ENCODE measurements around the gene BPHL. TPM values are rescaled to one million over a fixed set of nuclear protein-coding genes. Genes with fewer than 3 reads are reported as not detected.

The BPHL gene
- total and polyA plus RNA-seq, 4 donors, result 6.0 to 14.9 (median 13.0) TPM

DNA sequence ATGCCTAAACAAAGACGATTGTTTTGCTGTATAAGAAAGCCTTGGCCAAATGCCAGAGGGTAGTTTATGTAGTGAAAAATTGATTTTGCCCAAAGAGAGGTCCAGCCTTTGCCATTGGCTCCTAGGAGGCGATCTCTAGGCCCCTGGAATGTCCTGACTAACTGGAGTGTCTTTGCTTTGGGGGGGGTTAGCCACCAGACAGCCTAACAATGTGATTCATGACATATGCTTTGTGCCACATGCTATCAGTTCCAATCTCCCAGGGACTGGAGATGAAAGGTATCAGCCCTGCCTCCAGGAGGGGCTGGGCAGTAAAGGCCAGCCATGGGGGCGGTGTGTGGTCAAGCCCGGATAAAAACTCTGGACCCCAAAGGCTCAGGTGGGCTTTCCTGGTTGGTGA is 71.5 kb downstream of the BPHL start:
- TF ChIP-seq, protein P1, sequence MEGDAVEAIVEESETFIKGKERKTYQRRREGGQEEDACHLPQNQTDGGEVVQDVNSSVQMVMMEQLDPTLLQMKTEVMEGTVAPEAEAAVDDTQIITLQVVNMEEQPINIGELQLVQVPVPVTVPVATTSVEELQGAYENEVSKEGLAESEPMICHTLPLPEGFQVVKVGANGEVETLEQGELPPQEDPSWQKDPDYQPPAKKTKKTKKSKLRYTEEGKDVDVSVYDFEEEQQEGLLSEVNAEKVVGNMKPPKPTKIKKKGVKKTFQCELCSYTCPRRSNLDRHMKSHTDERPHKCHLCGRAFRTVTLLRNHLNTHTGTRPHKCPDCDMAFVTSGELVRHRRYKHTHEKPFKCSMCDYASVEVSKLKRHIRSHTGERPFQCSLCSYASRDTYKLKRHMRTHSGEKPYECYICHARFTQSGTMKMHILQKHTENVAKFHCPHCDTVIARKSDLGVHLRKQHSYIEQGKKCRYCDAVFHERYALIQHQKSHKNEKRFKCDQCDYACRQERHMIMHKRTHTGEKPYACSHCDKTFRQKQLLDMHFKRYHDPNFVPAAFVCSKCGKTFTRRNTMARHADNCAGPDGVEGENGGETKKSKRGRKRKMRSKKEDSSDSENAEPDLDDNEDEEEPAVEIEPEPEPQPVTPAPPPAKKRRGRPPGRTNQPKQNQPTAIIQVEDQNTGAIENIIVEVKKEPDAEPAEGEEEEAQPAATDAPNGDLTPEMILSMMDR (IDR thresholded peaks at IDR 0.05; ENCODE audit: control extremely low read depth, extremely low read depth), result no peak
- Histone ChIP-seq H3K9me3 (ENCODE audit: control insufficient read depth in 4 of 4, insufficient read depth in 3 of 4, low read length in 3 of 4) (no peaks in the 10 kb centered on the region), H3K4me3 (no peak overlapping the region), H3K27ac (ENCODE audit: low read depth in 1 of 2, low read length in 1 of 2) (no peak overlapping the region), H3K27me3 (ENCODE audit: control insufficient read depth in 3 of 3, insufficient read depth in 3 of 3, low read length in 2 of 3) (no peaks in the 10 kb centered on the region), H3K4me1 (ENCODE audit: control insufficient read depth in 5 of 5, insufficient read depth in 5 of 5, low read length in 5 of 5) (no peaks in the 10 kb centered on the region), H3K9ac (ENCODE audit: insufficient read depth in 1 of 2, low read length in 2 of 2) (no peak overlapping the region), H3K36me3 (ENCODE audit: control insufficient read depth in 4 of 4, insufficient read depth in 4 of 4, low read length in 4 of 4) (no peaks in the 10 kb centered on the region)
- DNase-seq (no peak), ATAC-seq (ENCODE audit: insufficient read depth, low FRiP score) (no peak)
- WGBS, 2 donors, result 75 to 78% methylated on average over 4 of the region's 4 CpGs

DNA sequence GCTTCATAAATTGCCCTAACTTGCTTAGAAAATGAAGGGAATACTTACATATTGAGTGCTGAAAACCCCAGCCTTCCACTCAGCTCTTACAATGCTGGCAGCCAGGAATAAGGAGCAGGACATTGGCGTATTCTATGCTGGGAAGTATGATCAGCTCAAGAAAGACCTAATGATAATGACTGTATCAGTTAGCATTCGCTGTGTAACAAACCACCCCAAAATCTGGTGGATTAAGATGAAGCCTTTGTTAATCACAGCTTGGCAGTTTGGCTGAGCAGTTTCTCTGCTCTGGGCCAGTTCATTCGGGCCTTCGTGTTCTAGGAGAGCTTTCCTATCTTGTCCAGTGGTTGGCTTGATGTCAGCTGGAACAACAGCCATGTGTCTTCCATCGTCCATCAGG is 72.3 kb downstream of the BPHL start:
- Histone ChIP-seq H3K9me3 (ENCODE audit: control insufficient read depth in 4 of 4, insufficient read depth in 3 of 4, low read length in 3 of 4) (no peaks in the 10 kb centered on the region), H3K4me1 (ENCODE audit: control insufficient read depth in 5 of 5, insufficient read depth in 5 of 5, low read length in 5 of 5) (no peaks in the 10 kb centered on the region), H3K4me3 (no peak overlapping the region), H3K9ac (ENCODE audit: insufficient read depth in 1 of 2, low read length in 2 of 2) (no peak overlapping the region), H3K27ac (ENCODE audit: low read depth in 1 of 2, low read length in 1 of 2) (no peak overlapping the region), H3K27me3 (ENCODE audit: control insufficient read depth in 3 of 3, insufficient read depth in 3 of 3, low read length in 2 of 3) (no peaks in the 10 kb centered on the region), H3K36me3 (ENCODE audit: control insufficient read depth in 4 of 4, insufficient read depth in 4 of 4, low read length in 4 of 4) (no peaks in the 10 kb centered on the region)
- 90 to 96% methylated on average over 5 of the region's 5 CpGs for WGBS, 2 donors
- DNase-seq, result no peak
- ATAC-seq (ENCODE audit: insufficient read depth, low FRiP score), result no peak
- TF ChIP-seq, protein P1 (IDR thresholded peaks at IDR 0.05; ENCODE audit: control extremely low read depth, extremely low read depth), result no peak

DNA sequence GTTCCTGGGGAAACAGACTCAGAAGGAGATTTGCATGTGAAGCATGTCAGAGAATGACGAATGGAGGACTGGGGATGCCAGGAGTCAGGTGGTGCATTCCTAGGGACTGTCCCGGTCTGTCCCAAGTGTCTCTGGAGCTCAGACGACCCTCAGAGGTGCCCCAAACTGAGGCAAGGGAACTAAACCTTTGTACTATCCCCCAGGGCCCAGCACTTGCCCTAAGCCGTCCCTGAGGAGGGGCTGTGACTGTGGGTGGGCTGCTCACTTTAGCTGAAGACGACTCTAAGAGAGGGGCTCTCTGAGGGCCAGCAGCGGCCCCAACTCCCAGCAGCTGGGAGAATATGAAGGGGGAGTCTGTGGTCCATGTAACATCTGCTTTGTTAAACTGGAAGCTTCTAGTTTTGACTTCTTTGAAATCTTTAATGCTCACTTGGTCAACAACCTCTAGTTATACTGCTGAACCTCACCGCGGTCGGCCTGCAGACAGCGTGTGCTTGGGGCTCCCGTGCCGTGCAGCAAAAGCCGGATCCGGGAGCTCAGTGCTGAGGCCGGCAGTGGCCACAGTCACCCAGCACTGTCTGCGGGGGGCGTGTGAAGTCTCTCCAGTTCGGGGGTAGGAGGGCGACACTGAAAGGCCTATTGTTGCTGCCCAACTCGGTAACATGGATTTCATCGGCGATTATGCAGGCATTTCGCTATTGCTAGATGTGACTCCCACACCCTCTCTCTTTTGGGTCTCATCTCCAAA is 74.8 kb downstream of the BPHL start:
- no peaks in the 10 kb centered on the region for H3K36me3 ChIP-seq (ENCODE audit: control insufficient read depth in 4 of 4, insufficient read depth in 4 of 4, low read length in 4 of 4)
- no peaks in the 10 kb centered on the region for H3K4me1 ChIP-seq (ENCODE audit: control insufficient read depth in 5 of 5, insufficient read depth in 5 of 5, low read length in 5 of 5)
- 89 to 94% methylated on average over 23 of the region's 23 CpGs for WGBS, 2 donors
- H3K4me3 ChIP-seq, result no peak overlapping the region
- H3K27me3 ChIP-seq (ENCODE audit: control insufficient read depth in 3 of 3, insufficient read depth in 3 of 3, low read length in 2 of 3), result no peaks in the 10 kb centered on the region
- DNase-seq (no peak), ATAC-seq (ENCODE audit: insufficient read depth, low FRiP score) (no peak)
- H3K9ac ChIP-seq (ENCODE audit: insufficient read depth in 1 of 2, low read length in 2 of 2), result no peak overlapping the region
- no peaks in the 10 kb centered on the region for H3K9me3 ChIP-seq (ENCODE audit: control insufficient read depth in 4 of 4, insufficient read depth in 3 of 4, low read length in 3 of 4)
- TF ChIP-seq, protein P1 (IDR thresholded peaks at IDR 0.05; ENCODE audit: control extremely low read depth, extremely low read depth), result no peak
- H3K27ac ChIP-seq (ENCODE audit: low read depth in 1 of 2, low read length in 1 of 2), result no peak overlapping the region

Measured in lung (tissue), 12 donors.